ENCODE results near the gene PLS3.

PLS3 gene

DNA sequence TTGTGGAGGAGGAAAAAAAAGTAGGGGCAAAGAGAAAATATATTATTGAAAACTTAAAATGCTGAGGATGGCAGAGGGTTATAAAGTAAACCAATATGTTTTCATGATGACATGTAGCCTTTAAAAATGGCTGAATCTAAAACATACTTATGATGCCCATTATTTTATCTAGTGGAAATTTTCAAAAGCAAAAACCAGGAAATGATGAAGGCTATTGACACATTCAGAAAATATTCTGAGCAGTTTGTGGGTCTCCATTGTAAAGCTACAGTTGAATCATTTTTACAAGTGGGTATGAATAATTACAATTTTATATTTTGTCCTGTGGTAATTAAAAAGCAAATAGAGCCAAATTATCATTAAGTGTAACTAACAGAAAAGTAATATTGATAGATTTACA lies 10.7 kb downstream of the PLS3 start:
- H3K79me2 ChIP-seq (ENCODE audit: insufficient read depth, low read length), result no peaks in the 10 kb centered on the region
- H4K20me1 ChIP-seq (ENCODE audit: low read depth, low read length), result no peaks in the 10 kb centered on the region
- H3K27ac ChIP-seq (ENCODE audit: low read depth, low read length), result no peak overlapping the region

DNA sequence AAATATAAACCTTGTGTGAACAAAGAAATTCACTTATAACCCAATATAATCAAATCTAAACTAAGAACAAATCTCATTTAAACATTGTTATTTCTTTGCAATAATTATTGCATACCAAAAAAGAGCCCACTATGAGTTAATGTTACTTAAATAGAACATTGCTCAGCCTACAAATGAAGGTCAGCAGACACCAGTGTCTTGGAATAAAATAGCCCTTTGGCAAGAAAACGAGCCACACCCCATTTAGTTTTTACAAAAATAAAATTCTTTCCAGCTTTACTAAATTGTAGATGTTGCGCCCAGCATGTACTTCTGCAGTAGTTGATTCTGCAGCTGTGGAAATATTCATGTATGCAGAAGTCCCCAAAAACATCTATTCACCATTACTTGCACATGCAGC lies 12.2 kb downstream of the PLS3 start:
- H4K20me1 ChIP-seq (ENCODE audit: low read depth, low read length), result no peaks in the 10 kb centered on the region
- no peaks in the 10 kb centered on the region for H3K79me2 ChIP-seq (ENCODE audit: insufficient read depth, low read length)
- no peak overlapping the region for H3K4me3 ChIP-seq (ENCODE audit: insufficient read depth, low read length, poor library complexity, severe bottlenecking)
- no peaks in the 10 kb centered on the region for H3K9me2 ChIP-seq (replicated peaks; ENCODE audit: insufficient read depth, low read length)
- H3K9ac ChIP-seq (ENCODE audit: low read length), result no peak overlapping the region
- H3K36me3 ChIP-seq (ENCODE audit: low read length), result no peaks in the 10 kb centered on the region
- H3F3A ChIP-seq (ENCODE audit: insufficient read depth), result no peaks in the 10 kb centered on the region
- H3K9me3 ChIP-seq (ENCODE audit: insufficient read depth, low read length), result no peaks in the 10 kb centered on the region
- H2AFZ ChIP-seq (ENCODE audit: low read depth, low read length, severe bottlenecking), result no peak overlapping the region
- no peak overlapping the region for H3K4me2 ChIP-seq (ENCODE audit: low read depth, low read length, poor library complexity, severe bottlenecking)
- no peaks in the 10 kb centered on the region for H3K27me3 ChIP-seq (ENCODE audit: low read length)
- TF ChIP-seq EZH2phosphoT487 (conservative IDR thresholded peaks at IDR 0.05; ENCODE audit: low read length), result no peak
- TF ChIP-seq, protein P1, sequence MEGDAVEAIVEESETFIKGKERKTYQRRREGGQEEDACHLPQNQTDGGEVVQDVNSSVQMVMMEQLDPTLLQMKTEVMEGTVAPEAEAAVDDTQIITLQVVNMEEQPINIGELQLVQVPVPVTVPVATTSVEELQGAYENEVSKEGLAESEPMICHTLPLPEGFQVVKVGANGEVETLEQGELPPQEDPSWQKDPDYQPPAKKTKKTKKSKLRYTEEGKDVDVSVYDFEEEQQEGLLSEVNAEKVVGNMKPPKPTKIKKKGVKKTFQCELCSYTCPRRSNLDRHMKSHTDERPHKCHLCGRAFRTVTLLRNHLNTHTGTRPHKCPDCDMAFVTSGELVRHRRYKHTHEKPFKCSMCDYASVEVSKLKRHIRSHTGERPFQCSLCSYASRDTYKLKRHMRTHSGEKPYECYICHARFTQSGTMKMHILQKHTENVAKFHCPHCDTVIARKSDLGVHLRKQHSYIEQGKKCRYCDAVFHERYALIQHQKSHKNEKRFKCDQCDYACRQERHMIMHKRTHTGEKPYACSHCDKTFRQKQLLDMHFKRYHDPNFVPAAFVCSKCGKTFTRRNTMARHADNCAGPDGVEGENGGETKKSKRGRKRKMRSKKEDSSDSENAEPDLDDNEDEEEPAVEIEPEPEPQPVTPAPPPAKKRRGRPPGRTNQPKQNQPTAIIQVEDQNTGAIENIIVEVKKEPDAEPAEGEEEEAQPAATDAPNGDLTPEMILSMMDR (IDR thresholded peaks at IDR 0.05; ENCODE audit: insufficient read depth, low read length, poor library complexity, severe bottlenecking), result no peak
- H3K27ac ChIP-seq (ENCODE audit: low read depth, low read length), result no peak overlapping the region

More for the DNA sequence above, 10.7 kb downstream of the PLS3 start:
- TF ChIP-seq, protein P1 (IDR thresholded peaks at IDR 0.05; ENCODE audit: insufficient read depth, low read length, poor library complexity, severe bottlenecking), result no peak
- TF ChIP-seq EZH2phosphoT487 (conservative IDR thresholded peaks at IDR 0.05; ENCODE audit: low read length), result no peak
- no peaks in the 10 kb centered on the region for H3K36me3 ChIP-seq (ENCODE audit: low read length)
- H2AFZ ChIP-seq (ENCODE audit: low read depth, low read length, severe bottlenecking), result no peak overlapping the region
- H3K4me2 ChIP-seq (ENCODE audit: low read depth, low read length, poor library complexity, severe bottlenecking), result no peak overlapping the region
- no peaks in the 10 kb centered on the region for H3F3A ChIP-seq (ENCODE audit: insufficient read depth)
- H3K27me3 ChIP-seq (ENCODE audit: low read length), result no peaks in the 10 kb centered on the region
- H3K9me3 ChIP-seq (ENCODE audit: insufficient read depth, low read length), result no peaks in the 10 kb centered on the region
- H3K9me2 ChIP-seq (replicated peaks; ENCODE audit: insufficient read depth, low read length), result no peaks in the 10 kb centered on the region
- H3K9ac ChIP-seq (ENCODE audit: low read length), result no peak overlapping the region
- H3K4me3 ChIP-seq (ENCODE audit: insufficient read depth, low read length, poor library complexity, severe bottlenecking), result no peak overlapping the region

DNA sequence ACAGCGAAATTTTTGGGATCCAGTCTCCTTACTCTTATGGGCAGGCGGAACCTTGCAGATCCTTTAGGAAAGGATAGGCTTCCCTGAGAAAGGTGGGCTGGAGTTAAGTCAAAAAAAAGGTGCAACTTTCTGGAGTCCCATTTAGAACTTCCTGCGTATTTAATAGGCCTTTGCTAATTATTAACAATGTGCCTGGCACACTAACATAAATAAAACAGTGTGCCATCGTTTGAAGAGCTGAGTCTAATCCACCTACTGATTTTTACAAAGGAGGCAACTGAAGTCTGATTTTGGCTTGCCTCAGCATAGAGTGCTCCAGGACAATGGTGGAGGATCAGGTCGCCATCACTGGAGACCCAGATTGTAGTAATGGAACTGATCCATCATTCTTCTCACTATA lies 15.7 kb downstream of the PLS3 start:
- Histone ChIP-seq H3K4me2 (ENCODE audit: low read depth, low read length, poor library complexity, severe bottlenecking) (no peak overlapping the region), H3K79me2 (ENCODE audit: insufficient read depth, low read length) (no peaks in the 10 kb centered on the region), H4K20me1 (ENCODE audit: low read depth, low read length) (no peaks in the 10 kb centered on the region), H3K9ac (ENCODE audit: low read length) (no peak overlapping the region), H3K27ac (ENCODE audit: low read depth, low read length) (no peak overlapping the region), H3K4me3 (ENCODE audit: insufficient read depth, low read length, poor library complexity, severe bottlenecking) (no peak overlapping the region), H2AFZ (ENCODE audit: low read depth, low read length, severe bottlenecking) (no peak overlapping the region), H3K9me2 (replicated peaks; ENCODE audit: insufficient read depth, low read length) (no peaks in the 10 kb centered on the region), H3K27me3 (ENCODE audit: low read length) (no peaks in the 10 kb centered on the region), H3K9me3 (ENCODE audit: insufficient read depth, low read length) (no peaks in the 10 kb centered on the region), H3K36me3 (ENCODE audit: low read length) (no peaks in the 10 kb centered on the region), H3F3A (ENCODE audit: insufficient read depth) (no peaks in the 10 kb centered on the region)
- TF ChIP-seq EZH2phosphoT487 (conservative IDR thresholded peaks at IDR 0.05; ENCODE audit: low read length), result no peak
- TF ChIP-seq, protein P1 (IDR thresholded peaks at IDR 0.05; ENCODE audit: insufficient read depth, low read length, poor library complexity, severe bottlenecking), result no peak
